HG02885 (cell line): ENCODE measurements around the gene LDB2.

ENCODE experiments used
- ATAC-seq: cut with Tn5 transposase; IDR thresholded peaks from one replicate; pipeline ENCODE4 v1.9.1; 2021; ENCODE audit warnings: mild to moderate bottlenecking; ENCODE audit not compliant: unreplicated experiment, poor library complexity

The LDB2 gene

GRCh38 chr4:16617011-16617410, 281.4 kb downstream of the LDB2 start:
- ATAC-seq = no peak

GRCh38 chr4:16609170-16609758, 289.2 kb downstream of the LDB2 start:
- ATAC-seq = no peak

- no peak for ATAC-seq
Observed at GRCh38 chr4:16608611-16609125, 289.8 kb downstream of the LDB2 start.

GRCh38 chr4:16608123-16608522, 290.3 kb downstream of the LDB2 start:
- ATAC-seq = no peak

- ATAC-seq = no peak
Observed at GRCh38 chr4:16607241-16608066, 291.0 kb downstream of the LDB2 start.

GRCh38 chr4:16606691-16607090, 291.8 kb downstream of the LDB2 start:
- ATAC-seq = no peak

GRCh38 chr4:16603178-16603577, 295.3 kb downstream of the LDB2 start:
- no peak for ATAC-seq

- ATAC-seq = no peak
Observed at GRCh38 chr4:16598597-16599206, 299.7 kb downstream of the LDB2 start.

GRCh38 chr4:16597845-16598596, 300.4 kb downstream of the LDB2 start:
- no peak for ATAC-seq

- no peak for ATAC-seq
Observed at GRCh38 chr4:16597443-16597842, 301.0 kb downstream of the LDB2 start.

GRCh38 chr4:16596267-16596666, 302.2 kb downstream of the LDB2 start:
- no peak for ATAC-seq

GRCh38 chr4:16594128-16594527, 304.3 kb downstream of the LDB2 start:
- no peak for ATAC-seq

GRCh38 chr4:16593386-16593785, 305.1 kb downstream of the LDB2 start:
- no peak for ATAC-seq

- no peak for ATAC-seq
Observed at GRCh38 chr4:16591272-16591826, 307.1 kb downstream of the LDB2 start.

GRCh38 chr4:16590797-16591196, 307.6 kb downstream of the LDB2 start:
- ATAC-seq = no peak

GRCh38 chr4:16588651-16589050, 309.8 kb downstream of the LDB2 start:
- ATAC-seq = no peak

GRCh38 chr4:16588149-16588548, 310.3 kb downstream of the LDB2 start:
- ATAC-seq = no peak

- no peak for ATAC-seq
Observed at GRCh38 chr4:16585053-16585452, 313.4 kb downstream of the LDB2 start.

- no peak for ATAC-seq
Observed at GRCh38 chr4:16583764-16584163, 314.7 kb downstream of the LDB2 start.

GRCh38 chr4:16582526-16582925, 315.9 kb downstream of the LDB2 start:
- ATAC-seq = no peak
